ENCODE measurements around the gene SORL1.

The SORL1 gene

DNA sequence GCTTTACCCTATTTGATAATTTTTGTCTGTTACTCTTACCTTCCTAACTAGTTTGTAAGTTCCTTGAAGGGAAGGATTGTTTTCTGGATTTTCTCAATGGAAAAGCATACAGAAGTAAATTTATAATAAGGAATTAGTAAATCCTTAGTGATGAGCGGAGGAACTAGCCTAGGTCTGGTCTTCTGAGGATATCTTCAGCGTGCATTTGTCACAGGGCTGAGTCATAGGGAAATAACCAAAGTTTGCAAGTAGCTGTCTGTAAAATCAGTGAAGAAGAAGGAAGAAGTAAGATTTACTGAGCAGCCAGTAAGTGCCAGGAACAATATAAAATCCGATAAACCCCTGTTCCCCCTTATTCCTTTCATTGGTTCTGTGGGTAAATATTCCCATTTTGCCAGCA, 163.4 kb downstream of the SORL1 start:
- Histone ChIP-seq H3K27me3 (no peaks in the 10 kb centered on the region), H3K36me3 (peaks cover 100% of the 10 kb centered on the region), H3K4me3 (ENCODE audit: low read depth in 1 of 2, low read length in 1 of 2) (no peak overlapping the region), H3K9me3 (peaks cover 12% of the 10 kb centered on the region), H3K4me1 (ENCODE audit: control insufficient read depth in 1 of 2, insufficient read depth in 1 of 2, low read depth in 1 of 2, low read length in 1 of 2) (no peaks in the 10 kb centered on the region), H3K27ac (no peak overlapping the region)
- TF ChIP-seq, protein P1, sequence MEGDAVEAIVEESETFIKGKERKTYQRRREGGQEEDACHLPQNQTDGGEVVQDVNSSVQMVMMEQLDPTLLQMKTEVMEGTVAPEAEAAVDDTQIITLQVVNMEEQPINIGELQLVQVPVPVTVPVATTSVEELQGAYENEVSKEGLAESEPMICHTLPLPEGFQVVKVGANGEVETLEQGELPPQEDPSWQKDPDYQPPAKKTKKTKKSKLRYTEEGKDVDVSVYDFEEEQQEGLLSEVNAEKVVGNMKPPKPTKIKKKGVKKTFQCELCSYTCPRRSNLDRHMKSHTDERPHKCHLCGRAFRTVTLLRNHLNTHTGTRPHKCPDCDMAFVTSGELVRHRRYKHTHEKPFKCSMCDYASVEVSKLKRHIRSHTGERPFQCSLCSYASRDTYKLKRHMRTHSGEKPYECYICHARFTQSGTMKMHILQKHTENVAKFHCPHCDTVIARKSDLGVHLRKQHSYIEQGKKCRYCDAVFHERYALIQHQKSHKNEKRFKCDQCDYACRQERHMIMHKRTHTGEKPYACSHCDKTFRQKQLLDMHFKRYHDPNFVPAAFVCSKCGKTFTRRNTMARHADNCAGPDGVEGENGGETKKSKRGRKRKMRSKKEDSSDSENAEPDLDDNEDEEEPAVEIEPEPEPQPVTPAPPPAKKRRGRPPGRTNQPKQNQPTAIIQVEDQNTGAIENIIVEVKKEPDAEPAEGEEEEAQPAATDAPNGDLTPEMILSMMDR (IDR thresholded peaks at IDR 0.05): no peak

DNA sequence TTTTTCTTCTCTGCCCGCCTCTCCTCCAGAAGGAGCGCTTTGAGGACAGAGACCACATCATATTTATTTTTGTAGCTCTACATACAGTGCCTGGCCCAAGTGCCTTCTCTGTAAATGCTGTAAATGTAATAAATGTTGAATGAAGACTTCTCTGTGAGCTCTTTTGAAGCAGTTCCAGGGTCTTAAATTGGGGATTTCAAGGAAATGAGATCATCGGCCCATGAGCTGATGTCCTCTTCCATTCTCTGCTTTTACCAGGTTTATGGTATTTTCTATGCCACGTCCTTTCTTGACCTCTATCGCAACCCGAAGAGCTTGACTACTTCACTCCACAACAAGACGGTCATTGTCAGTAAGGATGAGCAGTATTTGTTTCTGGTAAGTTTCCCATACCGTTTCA, 166.4 kb downstream of the SORL1 start:
- Histone ChIP-seq H3K36me3 (peaks cover 100% of the 10 kb centered on the region), H3K9me3 (peaks cover 19% of the 10 kb centered on the region), H3K4me3 (ENCODE audit: low read depth in 1 of 2, low read length in 1 of 2) (no peak overlapping the region), H3K27me3 (no peaks in the 10 kb centered on the region), H3K27ac (no peak overlapping the region), H3K4me1 (ENCODE audit: control insufficient read depth in 1 of 2, insufficient read depth in 1 of 2, low read depth in 1 of 2, low read length in 1 of 2) (no peaks in the 10 kb centered on the region)
- TF ChIP-seq, protein P1 (IDR thresholded peaks at IDR 0.05): no peak

- peak overlapping the region; percentile 4 for H3K27ac ChIP-seq
- H3K4me3 ChIP-seq (ENCODE audit: low read depth in 1 of 2, low read length in 1 of 2): no peak overlapping the region
- H3K27me3 ChIP-seq: no peaks in the 10 kb centered on the region
- TF ChIP-seq, protein P1 (IDR thresholded peaks at IDR 0.05): no peak
- no peaks in the 10 kb centered on the region for H3K4me1 ChIP-seq (ENCODE audit: control insufficient read depth in 1 of 2, insufficient read depth in 1 of 2, low read depth in 1 of 2, low read length in 1 of 2)
- peaks cover 100% of the 10 kb centered on the region for H3K36me3 ChIP-seq
- peaks cover 15% of the 10 kb centered on the region for H3K9me3 ChIP-seq
Measured at GRCh38 chr11:121625777-121626506, 173.8 kb downstream of the SORL1 start.

GRCh38 chr11:121626507-121626875, 174.4 kb downstream of the SORL1 start:
- Histone ChIP-seq H3K4me3 (ENCODE audit: low read depth in 1 of 2, low read length in 1 of 2) (no peak overlapping the region), H3K9me3 (peaks cover 15% of the 10 kb centered on the region), H3K27ac (no peak overlapping the region), H3K27me3 (no peaks in the 10 kb centered on the region), H3K36me3 (peaks cover 99% of the 10 kb centered on the region), H3K4me1 (ENCODE audit: control insufficient read depth in 1 of 2, insufficient read depth in 1 of 2, low read depth in 1 of 2, low read length in 1 of 2) (no peaks in the 10 kb centered on the region)
- TF ChIP-seq, protein P1 (IDR thresholded peaks at IDR 0.05): no peak

- Histone ChIP-seq H3K4me1 (ENCODE audit: control insufficient read depth in 1 of 2, insufficient read depth in 1 of 2, low read depth in 1 of 2, low read length in 1 of 2) (no peaks in the 10 kb centered on the region), H3K36me3 (peaks cover 99% of the 10 kb centered on the region), H3K4me3 (ENCODE audit: low read depth in 1 of 2, low read length in 1 of 2) (no peak overlapping the region), H3K9me3 (peaks cover 15% of the 10 kb centered on the region), H3K27ac (no peak overlapping the region), H3K27me3 (no peaks in the 10 kb centered on the region)
- TF ChIP-seq, protein P1 (IDR thresholded peaks at IDR 0.05): no peak
Measured at GRCh38 chr11:121626980-121627379, 174.9 kb downstream of the SORL1 start.
